HG03175 (cell line): ENCODE measurements around the gene ZNF318.
A peak's percentile ranks its signal among the peaks of the same experiment; 100 is the strongest.
"Not testable (repeated sequence)": the region's sequence is repeated elsewhere in the genome, so short reads cannot be mapped to it uniquely, and the experiment has no call there.

Source experiments
- ATAC-seq: cut with Tn5 transposase; IDR thresholded peaks from one replicate; pipeline ENCODE4 v1.9.1; 2021; ENCODE audit warnings: mild to moderate bottlenecking, moderate library complexity; ENCODE audit not compliant: unreplicated experiment

Gene ZNF318

DNA sequence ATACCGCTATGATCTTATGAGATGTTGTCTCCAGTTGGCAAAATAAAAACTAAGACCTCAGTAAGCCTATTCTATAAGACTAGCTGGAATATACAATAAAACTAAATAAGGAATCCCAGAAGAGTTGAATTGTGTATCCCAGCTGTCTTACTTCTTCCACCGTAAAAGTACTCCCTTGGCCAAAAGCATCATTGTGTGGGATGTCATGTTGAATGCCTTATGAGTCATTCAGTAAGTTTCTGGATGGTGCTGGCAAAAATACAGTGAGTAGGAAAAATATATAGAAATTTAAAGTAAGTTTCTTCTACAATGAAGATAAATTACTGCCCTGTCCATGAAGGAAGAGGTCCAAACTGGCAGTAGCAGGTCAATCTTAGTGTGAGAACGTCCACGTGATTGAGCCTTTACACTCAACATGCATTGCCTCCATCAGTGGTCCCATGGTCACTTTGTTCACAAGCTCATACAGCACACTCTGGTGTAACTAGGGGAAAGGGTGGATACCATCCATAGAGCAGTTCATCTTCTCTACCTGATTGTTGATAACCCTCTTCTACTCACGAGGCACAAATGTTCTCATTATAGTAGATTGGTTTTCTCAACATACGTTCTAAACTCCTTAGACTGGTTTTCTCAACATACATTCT, 13.7 kb upstream of the ZNF318 start:
- ATAC-seq: peak; percentile 38

DNA sequence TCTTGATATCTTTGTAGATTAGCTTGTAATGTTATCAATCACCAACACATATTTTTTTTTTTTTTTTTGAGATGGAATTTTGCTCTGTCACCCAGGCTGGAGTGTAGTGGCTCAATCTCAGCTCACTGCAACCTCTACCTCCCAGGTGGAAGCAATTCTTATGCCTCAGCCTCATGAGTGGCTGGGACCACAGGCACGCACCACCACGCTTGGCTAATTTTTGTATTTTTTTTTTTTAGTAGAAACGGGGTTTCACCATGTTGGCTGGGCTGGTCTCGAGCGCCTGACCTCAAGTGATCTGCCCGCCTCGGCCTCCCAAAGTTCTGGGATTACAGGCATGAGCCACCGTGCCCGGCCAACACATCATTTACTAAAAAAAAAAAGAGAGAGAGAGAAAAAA, 11.4 kb upstream of the ZNF318 start:
- ATAC-seq: not testable (repeated sequence)

DNA sequence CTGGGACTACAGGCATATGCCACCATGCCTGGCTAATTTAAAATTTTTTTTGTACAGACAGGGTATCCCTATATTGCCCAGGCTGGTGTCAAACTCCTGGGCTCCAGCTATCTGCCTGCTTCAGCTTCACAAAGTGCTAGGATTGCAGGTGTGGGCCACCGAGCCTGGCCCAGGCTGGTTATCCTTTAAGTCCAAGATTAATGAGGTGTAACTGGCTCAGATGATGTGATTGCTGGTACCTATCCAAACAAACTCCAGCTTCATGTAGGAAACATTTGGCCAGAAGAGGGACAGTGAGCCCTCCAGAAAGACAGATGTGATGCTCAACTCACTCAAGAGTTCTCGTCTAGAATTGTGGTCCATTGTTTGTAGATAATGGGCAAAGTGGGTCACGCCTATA, 9.2 kb upstream of the ZNF318 start:
- no peak for ATAC-seq

DNA sequence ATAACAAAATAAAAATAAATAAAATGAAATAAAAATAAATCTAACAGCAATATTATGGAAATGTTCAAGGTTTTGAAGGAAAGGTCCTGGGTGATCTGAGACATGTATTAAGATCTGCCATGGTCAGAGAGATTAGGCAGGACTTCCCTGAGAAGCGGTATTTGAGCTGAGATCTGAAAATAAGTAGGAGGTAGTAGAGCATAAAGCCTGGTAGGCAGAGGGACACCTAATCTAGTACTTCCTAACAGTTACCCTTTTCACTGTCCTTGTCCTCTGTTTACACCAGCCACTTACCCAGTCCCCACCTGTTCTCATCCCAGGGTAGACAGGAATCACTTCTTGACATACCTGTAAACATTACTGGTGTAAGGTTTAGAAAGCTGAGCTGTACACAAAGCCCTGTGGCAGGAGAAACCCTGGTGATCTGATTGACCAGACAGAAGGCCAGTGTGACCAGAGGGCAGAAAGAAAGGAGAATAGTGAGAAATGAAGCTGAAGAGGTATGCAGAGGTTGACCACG, 8.3 kb upstream of the ZNF318 start:
- no peak for ATAC-seq

DNA sequence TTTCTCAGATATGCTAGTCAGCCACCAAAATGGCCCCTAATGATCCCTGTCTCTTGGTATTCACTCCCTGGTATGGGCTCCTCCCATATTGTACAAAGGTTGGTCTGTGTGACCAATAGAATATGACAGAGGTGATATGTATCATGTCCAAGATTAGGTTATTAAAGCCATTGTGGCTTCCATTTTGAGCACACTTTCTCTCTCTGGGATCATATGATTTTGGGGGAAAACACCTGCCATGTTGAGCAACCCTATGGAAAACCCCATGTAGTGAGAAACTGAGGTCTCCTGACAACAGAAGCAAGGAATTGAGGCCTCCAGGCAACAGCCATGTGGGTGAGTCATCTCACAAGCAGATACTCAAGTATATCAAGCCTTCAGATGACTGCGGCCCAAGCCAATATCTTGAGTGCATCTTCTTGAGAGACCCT, 7.1 kb upstream of the ZNF318 start:
- ATAC-seq: no peak

DNA sequence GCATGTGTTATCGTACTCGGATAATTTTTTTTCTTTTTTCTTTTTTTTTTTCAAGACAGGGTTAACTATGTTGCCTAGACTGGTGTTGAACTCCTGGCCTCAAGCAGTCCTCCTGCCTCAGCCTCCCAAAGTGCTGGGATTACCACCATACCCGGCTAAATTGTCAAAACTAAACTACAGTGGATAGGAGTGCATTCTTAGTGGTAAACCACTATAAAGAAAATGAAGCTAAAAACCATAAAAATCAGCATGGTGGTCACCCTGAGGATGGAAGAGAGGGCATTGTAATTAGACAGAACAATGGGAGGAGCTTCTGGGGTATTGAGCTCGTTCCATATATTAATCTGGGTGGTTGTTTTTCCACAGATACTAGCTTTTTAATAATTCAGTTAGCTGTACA, 6.2 kb upstream of the ZNF318 start:
- ATAC-seq: no peak

DNA sequence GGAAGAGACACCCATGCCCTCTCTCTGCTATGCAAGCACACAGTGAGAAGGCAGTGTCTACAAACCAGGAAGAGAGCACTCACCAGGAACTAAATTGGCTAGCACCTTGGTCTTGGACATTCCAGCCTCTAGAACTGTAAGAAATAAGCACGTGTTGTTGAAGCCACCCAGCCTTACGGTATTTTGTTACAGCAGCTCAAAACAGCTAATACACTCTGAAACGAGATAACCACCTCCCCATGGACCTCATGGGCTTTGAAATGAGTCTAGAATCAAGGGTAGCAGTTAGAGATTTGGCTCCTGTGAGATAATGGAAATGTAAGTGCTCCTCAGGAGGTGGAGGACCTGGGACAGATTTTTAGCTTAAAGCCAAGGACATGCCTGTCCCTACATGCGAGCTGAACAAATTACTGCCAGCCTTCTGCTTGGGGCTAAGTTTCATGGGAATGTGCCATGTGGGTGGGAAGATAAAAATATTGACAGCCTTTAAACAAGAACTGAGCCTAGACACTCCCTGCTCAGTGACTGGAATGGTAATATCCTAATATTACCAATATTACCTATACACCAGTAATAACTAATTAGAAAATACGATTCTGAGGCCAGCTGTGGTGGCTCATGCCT, 3.9 kb upstream of the ZNF318 start:
- no peak for ATAC-seq

DNA sequence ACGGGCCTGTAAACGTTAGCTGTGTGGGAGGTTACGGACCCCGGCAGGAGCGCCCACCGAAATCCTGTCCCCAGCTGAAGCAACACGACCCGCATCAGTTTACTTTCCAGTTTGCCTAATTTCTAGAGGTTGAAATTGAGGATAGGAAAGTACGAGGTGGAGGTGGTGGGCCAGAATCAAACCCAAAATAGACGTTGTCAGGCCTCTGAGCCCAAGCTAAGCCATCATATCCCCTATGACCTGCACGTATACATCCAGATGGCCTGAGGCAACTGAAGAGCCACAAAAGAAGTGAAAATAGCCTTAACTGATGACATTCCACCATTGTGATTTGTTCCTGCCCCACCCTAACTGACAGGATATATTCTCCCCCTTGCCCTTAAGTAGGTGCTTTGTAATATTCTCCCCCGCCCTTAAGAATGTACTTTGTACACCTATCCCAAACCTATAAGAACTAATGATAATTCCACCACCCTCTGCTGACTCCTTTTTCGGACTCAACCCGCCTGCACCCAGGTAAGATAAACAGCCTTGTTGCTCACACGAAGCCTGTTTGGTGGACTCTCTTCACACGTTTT, 645 bp upstream of the ZNF318 start:
- not testable (repeated sequence) for ATAC-seq

DNA sequence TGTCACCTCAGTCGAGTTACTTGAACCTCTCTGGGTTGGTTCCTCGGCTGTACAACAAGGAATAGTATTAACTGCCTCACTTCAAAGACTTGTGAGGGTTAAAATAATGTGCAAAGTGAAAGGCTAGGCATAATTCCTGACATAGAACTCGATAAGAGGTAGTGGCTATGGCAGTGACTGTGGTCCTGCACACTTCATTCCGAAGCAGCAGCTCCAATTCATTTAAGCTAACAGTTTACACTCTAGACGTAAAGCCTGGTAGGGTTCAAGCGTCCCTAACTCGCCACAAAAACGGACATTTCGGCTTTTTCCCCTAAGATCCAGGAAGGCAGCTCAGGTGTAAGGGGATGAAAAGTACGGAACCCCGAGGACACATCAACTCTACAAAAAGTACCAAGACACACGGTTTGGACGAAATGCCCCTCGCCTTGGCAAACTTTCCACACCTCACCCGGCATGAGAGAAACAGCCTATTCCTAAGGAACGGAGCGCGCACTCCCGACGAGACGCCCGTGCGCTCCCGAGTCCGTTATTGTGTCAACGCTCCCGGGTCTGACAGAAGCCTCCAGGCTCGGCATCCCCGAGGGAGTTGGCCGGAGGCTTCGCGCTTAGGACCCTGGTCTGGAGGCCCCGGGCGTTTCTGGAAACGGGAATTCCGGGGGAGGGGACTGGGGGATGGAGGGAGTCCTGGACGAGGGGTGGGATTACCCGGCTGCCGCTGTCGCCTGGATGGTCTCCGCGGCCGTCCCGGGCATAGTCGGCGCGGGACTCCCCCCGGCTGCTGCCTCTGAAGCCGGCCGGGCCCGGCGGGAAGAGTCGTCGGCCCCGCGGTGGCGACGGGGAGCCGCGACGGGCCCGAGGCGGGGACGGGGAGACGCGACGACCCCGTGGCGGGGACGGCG, 937 bp downstream of the ZNF318 start:
- no peak for ATAC-seq

DNA sequence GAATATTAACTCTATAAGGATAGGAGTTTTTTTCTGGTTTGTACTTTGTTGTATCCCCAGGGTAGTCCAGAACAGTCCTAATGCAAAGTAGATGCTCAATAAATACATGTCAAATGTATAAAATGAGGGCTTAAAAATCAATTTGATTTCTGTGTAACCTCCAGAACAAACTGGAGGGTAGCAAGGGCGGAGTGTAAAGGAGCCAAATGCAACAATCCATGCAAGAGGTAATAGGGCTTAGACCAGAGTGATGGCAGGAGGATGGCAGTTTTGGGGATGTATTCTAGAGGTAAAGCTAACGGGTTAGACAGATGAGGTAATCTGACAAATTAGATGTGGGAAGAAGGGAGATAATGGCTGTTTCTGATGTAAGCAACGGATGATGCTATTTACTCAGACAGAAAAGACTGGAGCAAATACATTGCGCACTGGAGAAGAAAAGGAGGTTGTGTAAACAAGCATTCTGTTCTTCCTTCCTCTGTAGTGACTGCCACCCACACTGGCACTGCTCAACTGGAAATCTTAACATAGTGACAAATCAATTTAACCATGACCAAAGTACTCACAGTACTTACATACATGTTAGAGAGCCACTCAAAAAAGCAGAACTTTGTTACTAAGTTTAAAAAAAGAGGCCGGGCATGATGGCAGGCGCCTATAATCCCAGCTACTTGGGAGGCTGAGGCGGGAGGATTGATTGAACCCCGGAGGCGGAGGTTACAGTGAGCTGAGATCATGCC, 2.0 kb downstream of the ZNF318 start:
- no peak for ATAC-seq

DNA sequence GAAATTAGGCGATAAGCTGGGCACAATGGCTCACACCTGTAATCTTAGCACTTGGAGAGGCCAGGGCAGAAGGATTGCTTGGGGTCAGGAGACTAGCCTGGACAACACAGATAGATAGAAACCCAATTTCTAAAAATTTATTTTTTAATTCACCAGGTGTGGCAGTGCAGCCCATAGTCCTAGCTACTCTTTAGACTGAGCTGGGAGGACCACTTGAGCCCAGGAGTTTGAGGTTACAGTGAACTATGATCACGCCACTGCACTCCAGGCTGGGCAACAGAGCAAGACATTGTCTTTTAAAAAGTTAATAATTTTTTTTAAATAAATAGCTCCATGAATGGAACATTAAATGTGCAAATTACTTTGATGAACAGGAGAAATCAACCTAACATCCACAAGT, 8.2 kb downstream of the ZNF318 start:
- ATAC-seq: no peak

DNA sequence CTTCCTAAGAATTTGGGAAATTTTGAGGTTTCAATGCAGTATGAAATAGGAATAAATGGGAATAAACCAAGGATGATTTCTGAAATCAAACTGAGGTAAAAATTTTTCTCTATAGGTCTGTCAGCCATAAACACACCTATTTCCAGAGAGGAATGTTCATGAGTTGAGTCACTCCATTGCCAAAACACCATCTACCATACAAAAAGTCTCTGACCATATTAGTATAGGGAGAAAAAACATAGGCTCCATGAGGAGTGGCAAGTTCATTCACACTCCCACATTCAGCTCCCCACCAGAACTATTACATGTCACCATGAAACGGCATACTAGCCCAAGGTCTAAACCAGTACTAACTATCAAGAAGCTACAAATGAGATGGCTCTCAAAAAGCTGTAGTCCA, 9.6 kb downstream of the ZNF318 start:
- no peak for ATAC-seq

DNA sequence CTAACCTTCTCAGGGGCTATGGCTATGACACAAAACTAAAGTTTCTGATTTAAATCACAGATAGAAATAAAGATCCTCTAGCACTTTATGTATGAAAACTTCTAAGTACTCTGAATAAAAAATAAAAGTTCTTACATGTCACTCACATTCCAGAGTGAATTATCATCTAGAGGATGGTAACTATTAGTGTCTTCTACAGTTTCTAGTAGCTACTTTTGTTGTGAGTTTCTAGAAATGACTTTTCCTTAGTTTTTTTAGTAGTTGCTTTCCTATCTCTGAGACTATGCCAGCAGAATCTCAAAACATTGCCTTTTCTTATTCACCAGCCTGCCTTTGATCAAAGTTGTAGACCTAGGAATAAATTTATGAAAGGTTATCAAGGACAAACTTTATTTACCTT, 10.1 kb downstream of the ZNF318 start:
- no peak for ATAC-seq

DNA sequence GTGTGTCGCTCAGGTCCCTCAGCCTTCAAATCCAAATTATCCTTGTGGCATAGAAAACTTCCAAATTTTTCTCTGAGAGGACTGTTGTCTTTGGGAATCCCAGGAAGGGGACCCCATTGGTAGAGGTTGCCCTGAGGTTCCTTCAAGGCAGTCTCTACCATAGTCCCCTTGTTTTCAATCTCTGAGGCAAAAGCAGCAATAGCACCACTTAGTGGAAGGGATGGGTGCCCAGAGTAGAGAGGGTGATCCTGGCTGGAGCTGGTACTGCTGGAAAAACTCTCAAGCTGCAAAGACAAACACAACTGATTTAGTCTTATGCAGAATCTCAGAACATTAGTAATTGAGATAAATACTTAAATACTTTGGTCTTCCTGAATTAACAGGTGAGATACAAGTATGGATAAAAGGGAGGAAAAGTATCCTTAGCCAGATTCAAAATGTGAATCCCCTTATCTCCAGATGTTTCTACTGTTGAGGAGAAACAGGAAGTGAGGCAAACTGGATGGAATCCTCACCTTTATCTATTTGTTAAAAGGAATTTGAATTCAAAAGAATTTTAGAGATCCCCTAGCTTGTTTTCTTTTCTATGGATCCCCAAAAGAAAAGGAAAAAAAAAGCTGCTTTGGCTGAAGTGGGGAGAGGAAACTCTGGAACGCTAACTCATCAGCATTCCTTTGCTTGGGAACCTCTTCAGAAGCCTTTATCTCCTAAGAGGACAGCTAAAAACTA, 13.4 kb downstream of the ZNF318 start:
- ATAC-seq: no peak

DNA sequence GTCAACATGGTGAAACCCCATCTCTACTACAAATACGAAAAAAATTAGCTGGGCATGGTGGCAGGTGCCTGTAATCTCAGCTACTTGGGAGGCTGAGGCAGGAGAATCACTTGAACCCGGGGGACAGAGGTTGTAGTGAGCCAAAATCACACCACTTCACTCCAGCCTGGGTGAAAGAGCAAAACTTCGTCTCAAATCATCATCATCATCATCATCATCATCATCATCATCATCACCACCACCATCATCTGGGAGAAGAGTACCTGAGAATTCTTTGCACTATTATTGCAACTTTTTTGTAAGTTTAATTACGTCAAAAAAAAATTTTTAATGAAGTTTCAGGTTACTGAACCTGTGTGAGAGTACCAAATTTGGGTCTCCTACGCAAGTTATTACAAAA, 17.5 kb downstream of the ZNF318 start:
- not testable (repeated sequence) for ATAC-seq

DNA sequence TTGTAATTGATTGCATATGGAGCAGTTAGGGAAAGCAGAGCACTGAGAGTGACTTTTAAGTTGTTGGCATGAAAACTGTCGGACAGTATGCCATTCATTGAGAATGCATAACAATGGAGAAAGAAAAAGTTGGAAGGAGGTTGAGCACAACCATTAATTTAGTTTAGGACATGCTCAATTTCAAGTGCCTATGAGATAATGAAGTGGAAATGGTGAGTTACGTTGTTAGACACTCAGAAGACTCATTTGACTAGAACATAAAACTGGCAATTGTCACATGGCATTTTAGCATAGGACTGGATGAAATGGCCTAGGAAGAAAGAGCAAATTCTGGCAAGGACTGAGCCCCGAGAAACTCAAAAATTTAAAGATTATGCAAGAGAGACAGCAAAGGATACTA, 22.0 kb downstream of the ZNF318 start:
- ATAC-seq: no peak

DNA sequence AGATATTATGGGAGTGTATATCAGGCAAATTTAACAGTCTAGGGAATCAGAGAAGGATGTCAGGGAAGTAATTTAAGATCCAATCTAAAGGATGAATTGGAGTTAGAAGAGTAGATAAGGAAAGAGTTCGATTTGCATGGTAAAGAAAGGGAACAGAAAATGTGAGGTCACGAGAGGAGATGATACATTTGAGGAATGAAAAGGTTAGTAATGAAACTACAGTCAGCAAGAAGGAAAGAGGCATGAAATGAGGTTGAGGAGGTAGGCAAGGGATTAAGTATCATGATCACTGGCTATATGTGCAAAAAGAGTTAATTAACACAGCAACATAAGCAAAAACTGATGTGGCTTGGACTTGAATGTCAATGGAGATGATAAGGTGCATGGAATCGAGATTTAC, 22.4 kb downstream of the ZNF318 start:
- no peak for ATAC-seq

DNA sequence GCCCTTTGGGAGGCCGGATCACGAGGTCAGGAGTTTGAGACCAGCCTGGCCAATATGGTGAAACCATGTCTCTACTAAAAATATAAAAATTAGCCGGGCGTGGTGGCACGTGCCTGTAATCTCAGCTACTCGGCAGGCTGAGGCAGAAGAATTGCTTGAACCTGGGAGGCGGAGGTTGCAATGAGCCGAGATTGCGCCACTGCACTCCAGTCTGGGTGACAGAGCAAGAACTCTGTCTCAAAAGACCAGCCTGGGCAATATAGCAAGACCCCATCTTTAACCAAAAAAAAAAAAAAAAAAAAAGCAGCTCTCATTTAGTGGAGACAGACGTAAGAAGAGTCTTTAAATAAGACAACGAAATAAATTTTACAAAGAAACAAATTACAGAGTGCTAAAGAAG, 23.2 kb downstream of the ZNF318 start:
- ATAC-seq: not testable (repeated sequence)

DNA sequence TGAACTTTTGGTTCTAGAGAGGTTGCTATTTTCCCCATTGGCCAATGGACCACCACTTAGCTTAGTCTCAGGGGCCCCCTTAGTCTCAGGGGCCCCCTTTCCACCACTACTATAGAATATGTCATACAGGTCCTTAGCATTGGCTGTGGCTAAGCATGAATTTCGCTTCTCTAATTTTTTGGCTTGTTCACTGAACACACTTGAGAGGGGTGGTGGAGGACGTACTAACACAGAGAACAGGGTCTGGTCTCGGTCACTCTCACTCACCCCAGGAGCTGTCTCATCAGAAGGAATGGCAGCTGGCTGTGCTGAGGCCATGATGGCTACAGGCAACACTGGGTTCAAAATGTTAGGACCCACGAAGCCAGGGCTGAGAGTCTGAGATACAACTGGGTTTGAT, 30.3 kb downstream of the ZNF318 start:
- peak; percentile 71 for ATAC-seq

DNA sequence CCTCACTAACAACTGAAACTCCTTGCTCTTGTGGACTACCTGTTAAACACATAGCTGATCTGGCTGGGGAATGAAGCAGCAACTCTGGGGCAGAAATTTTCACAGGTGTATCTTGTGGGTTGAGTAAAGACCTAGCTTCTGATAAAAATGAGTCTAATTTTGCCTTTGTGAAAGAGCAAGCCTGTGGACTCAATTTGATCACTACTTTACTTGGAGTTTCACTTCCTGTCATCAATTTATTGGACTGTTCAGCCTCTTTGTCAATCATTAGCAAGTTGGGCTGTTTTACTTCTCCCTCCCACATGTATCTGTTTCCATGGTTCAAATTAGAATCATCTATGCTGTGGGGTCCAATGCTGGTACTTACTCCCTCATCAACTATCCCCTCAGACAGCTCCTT, 31.2 kb downstream of the ZNF318 start:
- ATAC-seq: peak; percentile 63
